Endothelial cell (in vitro differentiated cells): Measurements from ENCODE around the gene MRPL27. TPM values are rescaled to one million over a fixed set of nuclear protein-coding genes. Genes with fewer than 3 reads are reported as not detected.

Experiments
- DNase-seq: peaks from one replicate; pipeline ENCODE4 v3.0.0; 2021; ENCODE audit warnings: low spot score
- H3K27ac Mint-ChIP-seq: one replicate; pipeline ENCODE4 v1.8.0; 2021; ENCODE audit warnings: mixed read lengths, inconsistent platforms; ENCODE audit not compliant: unreplicated experiment
- H3K27me3 Mint-ChIP-seq: one replicate; pipeline ENCODE4 v1.8.0; 2021; ENCODE audit warnings: mild to moderate bottlenecking, moderate library complexity, mixed read lengths, inconsistent platforms; ENCODE audit not compliant: unreplicated experiment
- H3K36me3 Mint-ChIP-seq: one replicate; pipeline ENCODE4 v1.8.0; 2021; ENCODE audit warnings: mild to moderate bottlenecking, low read depth, mixed read lengths, inconsistent platforms; ENCODE audit not compliant: unreplicated experiment
- H3K4me1 Mint-ChIP-seq: one replicate; pipeline ENCODE4 v1.8.0; 2021; ENCODE audit warnings: mild to moderate bottlenecking, mixed read lengths, inconsistent platforms; ENCODE audit not compliant: unreplicated experiment
- H3K4me3 Mint-ChIP-seq: one replicate; pipeline ENCODE4 v1.8.0; 2021; ENCODE audit warnings: mild to moderate bottlenecking, mixed read lengths, inconsistent platforms; ENCODE audit not compliant: unreplicated experiment
- H3K9me3 Mint-ChIP-seq: one replicate; pipeline ENCODE4 v1.8.0; 2021; ENCODE audit warnings: mixed read lengths, inconsistent platforms; ENCODE audit not compliant: unreplicated experiment
- total RNA-seq: library from RNA; stranded (reverse); fragmentation: NEBNext Ultra II Directional; extraction: Animal tissue kit (Norgen Biotek cat#: 25700); gene quantifications from one replicate; pipeline ENCODE4 v1.2.1, GENCODE V29; 2021; ENCODE audit not compliant: unreplicated experiment
- TF ChIP-seq, protein P1 (sequence below): fragments of 200-600 bp; sonication (generic); IDR thresholded peaks from one replicate; pipeline ENCODE4 v1.5.0; 2021; ENCODE audit warnings: antibody characterized with exemption; ENCODE audit not compliant: unreplicated experiment

MRPL27 gene
- total RNA-seq, 1 donor from 2014 or later = 38.9 TPM

DNA sequence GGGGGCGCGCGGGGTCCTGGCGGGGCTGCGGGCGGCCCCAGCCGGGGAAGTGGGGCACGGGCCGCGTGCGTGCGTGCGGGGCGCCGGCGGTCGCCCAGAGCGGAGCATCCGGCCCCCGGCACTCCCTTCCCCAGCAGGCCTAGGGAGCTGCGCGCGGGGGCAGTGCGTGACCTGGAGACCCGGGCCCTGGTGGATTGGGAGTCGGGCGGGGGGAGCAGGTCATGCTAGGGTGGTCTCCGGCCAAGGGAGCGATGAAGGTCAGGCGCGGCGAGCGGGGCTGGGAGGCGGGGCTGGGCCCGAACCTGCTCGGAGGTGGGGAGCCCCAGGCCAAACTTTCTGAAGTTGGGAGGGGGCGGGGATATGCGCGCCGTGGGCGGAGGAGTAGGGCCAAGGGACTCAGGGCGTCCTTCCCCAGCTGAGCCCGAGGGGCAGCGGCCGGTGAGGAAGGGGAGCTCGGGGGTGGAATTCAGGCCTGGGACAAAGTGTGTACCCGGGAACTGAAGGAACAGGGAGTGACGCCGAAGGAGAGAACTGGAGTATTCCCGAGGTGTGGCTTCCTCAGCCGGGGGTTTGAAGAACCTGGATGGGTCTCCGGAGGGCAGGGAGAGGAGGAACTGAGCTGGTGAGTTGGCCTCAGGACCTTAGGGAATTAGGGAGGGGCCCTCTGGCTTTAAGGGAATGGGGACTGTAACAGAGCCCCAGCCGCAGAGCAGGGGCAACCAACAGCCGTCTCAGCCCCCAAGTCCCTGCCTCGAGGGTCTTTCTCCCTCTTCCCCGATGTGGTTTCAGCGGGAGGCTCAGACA is 26.5 kb downstream of the MRPL27 start:
- Mint-ChIP-seq H3K4me3 (peak overlapping the region; percentile 94), H3K36me3 (peaks cover 7% of the 10 kb centered on the region), H3K4me1 (peaks cover 25% of the 10 kb centered on the region), H3K27ac (no peak overlapping the region), H3K27me3 (peaks cover 16% of the 10 kb centered on the region), H3K9me3 (no peaks in the 10 kb centered on the region)
- TF ChIP-seq, protein P1, sequence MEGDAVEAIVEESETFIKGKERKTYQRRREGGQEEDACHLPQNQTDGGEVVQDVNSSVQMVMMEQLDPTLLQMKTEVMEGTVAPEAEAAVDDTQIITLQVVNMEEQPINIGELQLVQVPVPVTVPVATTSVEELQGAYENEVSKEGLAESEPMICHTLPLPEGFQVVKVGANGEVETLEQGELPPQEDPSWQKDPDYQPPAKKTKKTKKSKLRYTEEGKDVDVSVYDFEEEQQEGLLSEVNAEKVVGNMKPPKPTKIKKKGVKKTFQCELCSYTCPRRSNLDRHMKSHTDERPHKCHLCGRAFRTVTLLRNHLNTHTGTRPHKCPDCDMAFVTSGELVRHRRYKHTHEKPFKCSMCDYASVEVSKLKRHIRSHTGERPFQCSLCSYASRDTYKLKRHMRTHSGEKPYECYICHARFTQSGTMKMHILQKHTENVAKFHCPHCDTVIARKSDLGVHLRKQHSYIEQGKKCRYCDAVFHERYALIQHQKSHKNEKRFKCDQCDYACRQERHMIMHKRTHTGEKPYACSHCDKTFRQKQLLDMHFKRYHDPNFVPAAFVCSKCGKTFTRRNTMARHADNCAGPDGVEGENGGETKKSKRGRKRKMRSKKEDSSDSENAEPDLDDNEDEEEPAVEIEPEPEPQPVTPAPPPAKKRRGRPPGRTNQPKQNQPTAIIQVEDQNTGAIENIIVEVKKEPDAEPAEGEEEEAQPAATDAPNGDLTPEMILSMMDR = no peak
- peak; percentile 40 for DNase-seq

DNA sequence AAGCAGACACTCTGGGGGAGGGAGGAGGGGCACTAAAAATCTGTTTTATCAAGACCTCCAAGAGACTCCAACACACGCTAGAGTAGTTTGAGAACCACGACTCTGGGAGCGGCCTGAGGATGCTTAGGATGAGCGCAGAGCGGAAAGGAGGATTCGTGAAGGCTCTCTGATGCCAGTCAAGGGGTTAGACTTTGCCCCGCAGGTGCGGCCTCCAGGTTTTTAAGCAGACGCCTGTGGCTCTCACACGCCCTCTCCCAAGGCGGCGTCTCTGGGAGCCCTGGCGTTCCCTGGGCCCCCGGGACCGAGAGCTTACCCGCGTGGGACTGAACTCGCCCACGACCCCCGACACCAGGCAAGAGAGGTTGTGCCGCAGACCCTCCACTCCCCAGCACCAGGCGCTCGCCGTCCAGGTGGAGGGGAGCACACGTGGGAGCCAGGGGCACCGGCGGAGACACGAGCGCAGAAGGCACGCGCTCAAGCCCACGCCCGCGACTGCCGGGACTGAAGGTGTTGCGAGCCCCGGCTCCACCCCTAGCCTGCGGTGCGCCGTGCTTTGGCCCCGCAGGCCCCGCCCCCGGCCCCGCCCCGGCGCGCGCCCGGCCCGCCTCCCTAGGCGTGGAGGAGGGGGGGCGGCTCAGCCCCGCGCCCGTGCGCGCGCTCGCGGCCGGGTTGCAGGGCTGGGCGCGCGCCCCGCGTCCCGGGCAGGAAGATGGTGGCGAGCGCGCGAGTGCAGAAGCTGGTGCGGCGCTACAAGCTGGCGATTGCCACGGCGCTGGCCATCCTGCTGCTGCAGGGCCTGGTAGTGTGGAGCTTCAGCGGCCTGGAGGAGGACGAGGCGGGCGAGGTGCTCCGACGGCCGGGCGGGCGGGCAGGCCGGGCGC is 27.3 kb downstream of the MRPL27 start, which contains the start of gene XYLT2:
Gene XYLT2, plus strand, starts transcription at position 695 of the 881 bp plus-strand sequence. Its CDS starts 15 bp downstream, at position 710.
- Mint-ChIP-seq H3K27me3 (peaks cover 14% of the 10 kb centered on the region), H3K9me3 (no peaks in the 10 kb centered on the region), H3K27ac (no peak within 1 kb of the TSS), H3K4me1 (peaks cover 24% of the 10 kb centered on the region), H3K4me3 (peak within 1 kb of the TSS; percentile 94), H3K36me3 (peaks cover 5% of the 10 kb centered on the region)
- peak; percentile 85 for DNase-seq
- TF ChIP-seq, protein P1 = no peak

DNA sequence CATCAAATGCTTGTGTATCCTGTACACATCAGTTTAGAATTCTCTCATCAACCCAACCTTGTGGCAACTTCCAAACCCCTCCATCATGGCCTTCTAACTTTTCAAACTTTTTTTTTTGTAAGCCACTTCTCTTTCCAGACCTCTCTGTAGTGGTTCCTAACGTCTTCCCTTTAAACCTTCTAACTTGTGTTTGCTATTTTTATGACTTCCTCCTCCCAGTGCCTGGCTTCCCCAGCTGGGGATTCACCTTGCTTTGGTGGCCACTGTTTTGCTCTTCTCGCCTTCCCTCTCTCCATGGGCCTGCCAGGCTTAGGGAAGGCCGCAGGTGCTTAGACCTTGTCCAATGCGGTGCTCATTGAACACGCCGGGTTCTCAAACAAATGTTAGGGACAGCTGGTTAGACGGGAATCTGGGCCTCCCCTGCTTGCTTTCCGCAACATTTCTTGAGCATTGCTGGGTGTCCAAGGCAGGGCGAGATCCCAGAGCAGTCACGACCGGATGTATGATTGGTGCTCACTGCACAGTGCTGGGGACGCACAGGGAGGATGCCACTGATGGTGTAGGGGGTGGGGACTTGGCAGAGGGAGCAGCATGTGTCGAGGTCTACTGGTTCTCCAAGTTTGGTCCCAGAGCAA is 28.1 kb downstream of the MRPL27 start:
- no peaks in the 10 kb centered on the region for H3K9me3 Mint-ChIP-seq

DNA sequence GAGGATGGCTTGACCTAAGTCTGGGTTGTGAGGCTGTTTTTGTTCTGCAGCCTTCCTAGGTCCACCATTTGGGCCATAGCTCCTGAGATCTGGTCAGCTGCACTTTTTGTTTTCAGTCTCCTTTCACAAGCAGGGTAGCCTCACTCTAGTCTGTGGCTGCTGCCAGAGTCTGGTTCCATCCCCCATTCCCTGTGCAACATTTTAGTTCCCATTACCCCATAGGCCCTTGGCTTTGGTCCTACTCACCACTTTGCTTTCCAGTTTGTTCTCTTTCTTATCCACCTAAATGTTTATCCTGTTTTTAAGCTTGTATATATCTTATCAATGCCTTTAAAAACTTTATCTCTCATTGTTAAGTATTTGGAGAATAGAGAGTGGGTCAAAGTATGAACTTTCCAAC is 33.6 kb downstream of the MRPL27 start:
- Mint-ChIP-seq H3K4me3 (no peak overlapping the region), H3K36me3 (no peaks in the 10 kb centered on the region), H3K27ac (no peak overlapping the region), H3K27me3 (no peaks in the 10 kb centered on the region), H3K4me1 (peaks cover 5% of the 10 kb centered on the region), H3K9me3 (peaks cover 3% of the 10 kb centered on the region)
- DNase-seq = no peak
- TF ChIP-seq, protein P1 = no peak

More for the DNA sequence above, 28.1 kb downstream of the MRPL27 start:
- Mint-ChIP-seq H3K27ac (peak overlapping the region; percentile 25), H3K4me3 (peak overlapping the region; percentile 89), H3K36me3 (peaks cover 5% of the 10 kb centered on the region), H3K4me1 (peaks cover 24% of the 10 kb centered on the region), H3K27me3 (peaks cover 12% of the 10 kb centered on the region)
- no peak for DNase-seq
- TF ChIP-seq, protein P1 = no peak
